WERI-Rb-1 (cell line): Measurements from ENCODE around the gene TCEA3.

ENCODE experiments used
- DNase-seq: peaks from one replicate; pipeline ENCODE4 v3.0.0-alpha.2; 2020
- H3K27ac ChIP-seq: fragments of 250-450 bp; sonication (Bioruptor Pico); 2 replicates; pipeline ENCODE4 v1.5.1; 2020; ENCODE audit warnings: mild to moderate bottlenecking, moderate library complexity
- H3K27me3 ChIP-seq: fragments of 250-450 bp; sonication (Bioruptor Pico); 2 replicates; pipeline ENCODE4 v1.5.1; 2021; ENCODE audit warnings: mild to moderate bottlenecking, low read depth, moderate library complexity; ENCODE audit not compliant: insufficient read depth, severe bottlenecking
- H3K36me3 ChIP-seq: fragments of 250-450 bp; sonication (Bioruptor Pico); 2 replicates; pipeline ENCODE4 v1.5.1; 2020; ENCODE audit warnings: mild to moderate bottlenecking, moderate library complexity
- H3K4me3 ChIP-seq: 2 replicates; pipeline ENCODE4 v1.5.1; 2011; ENCODE audit warnings: low read depth, mild to moderate bottlenecking, control low read depth, low read length
- H3K9me3 ChIP-seq: fragments of 250-450 bp; sonication (Bioruptor Pico); 2 replicates; pipeline ENCODE4 v1.5.1; 2021; ENCODE audit warnings: mild to moderate bottlenecking, moderate library complexity; ENCODE audit not compliant: severe bottlenecking
- CTCF ChIP-seq: IDR thresholded peaks from 2 replicates; pipeline ENCODE4 v1.5.1; 2011; ENCODE audit warnings: low read depth, mild to moderate bottlenecking, control low read depth, inconsistent platforms, low read length

TCEA3 gene

GRCh38 chr1:23422941-23423340, 1.6 kb downstream of the TCEA3 start:
- H3K27me3 ChIP-seq: no peaks in the 10 kb centered on the region
- DNase-seq: no peak

DNA sequence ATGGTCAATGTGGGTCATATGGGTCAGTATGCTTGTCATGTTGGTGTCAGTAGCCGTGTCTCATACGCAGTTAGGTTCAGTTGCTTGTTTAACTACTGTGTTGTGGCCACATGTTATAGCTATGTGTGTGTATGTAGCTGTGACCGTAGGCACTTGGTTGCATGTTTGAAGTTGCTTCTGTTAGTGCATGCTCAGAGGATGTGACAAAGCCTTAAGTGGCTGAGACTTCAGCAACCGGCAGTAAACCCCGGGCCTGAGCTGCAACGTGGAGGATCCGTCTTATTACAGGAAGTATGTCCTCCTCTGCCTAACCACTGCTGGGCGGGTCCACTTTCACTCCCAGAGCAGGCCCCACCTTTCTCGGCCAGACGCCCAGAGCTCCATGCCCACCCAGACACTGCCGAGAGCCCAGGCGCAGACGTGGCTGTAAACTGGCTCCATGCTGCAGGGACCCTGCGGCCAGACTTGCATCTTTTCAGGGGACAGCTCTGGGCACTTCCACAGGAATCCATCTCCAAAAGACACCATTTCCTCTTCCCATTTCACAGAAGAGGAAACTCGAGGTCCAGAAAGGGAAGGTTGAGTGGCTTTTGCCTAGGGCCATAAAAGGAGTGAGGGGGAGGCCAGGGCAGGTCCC, 2.2 kb downstream of the TCEA3 start:
- no peak overlapping the region for H3K4me3 ChIP-seq
- H3K27me3 ChIP-seq: no peaks in the 10 kb centered on the region
- no peaks in the 10 kb centered on the region for H3K9me3 ChIP-seq
- no peak for DNase-seq
- no peaks in the 10 kb centered on the region for H3K36me3 ChIP-seq
- no peak overlapping the region for H3K27ac ChIP-seq
- no peak for TF ChIP-seq CTCF

More at GRCh38 chr1:23422941-23423340, 1.6 kb downstream of the TCEA3 start:
- Histone ChIP-seq H3K4me3 (no peak overlapping the region), H3K36me3 (no peaks in the 10 kb centered on the region), H3K27ac (no peak overlapping the region), H3K9me3 (no peaks in the 10 kb centered on the region)
- TF ChIP-seq CTCF: no peak

GRCh38 chr1:23421753-23422240, 2.8 kb downstream of the TCEA3 start:
- TF ChIP-seq CTCF: no peak
- Histone ChIP-seq H3K36me3 (no peaks in the 10 kb centered on the region), H3K27me3 (no peaks in the 10 kb centered on the region), H3K27ac (no peak overlapping the region), H3K9me3 (no peaks in the 10 kb centered on the region), H3K4me3 (no peak overlapping the region)
- DNase-seq: no peak

DNA sequence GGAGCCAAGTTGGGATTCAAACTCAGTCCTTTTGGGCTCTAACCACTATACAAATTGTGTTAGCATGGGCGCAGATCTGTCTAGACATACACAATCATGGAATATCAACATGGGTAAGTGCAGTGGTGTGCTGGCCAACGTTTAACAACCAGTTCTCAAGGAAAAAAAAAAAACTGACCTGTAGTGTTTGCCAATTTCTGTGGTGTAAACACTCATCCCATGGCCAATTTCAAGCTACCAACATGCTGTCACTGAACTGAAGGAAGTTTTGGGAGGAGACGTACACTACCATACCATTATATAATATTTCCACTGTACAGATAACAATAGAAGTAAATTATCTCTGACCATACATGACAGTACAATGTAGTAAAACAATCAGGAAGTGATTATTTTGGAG, 3.2 kb downstream of the TCEA3 start:
- Histone ChIP-seq H3K27me3 (no peaks in the 10 kb centered on the region), H3K9me3 (no peaks in the 10 kb centered on the region), H3K4me3 (no peak overlapping the region), H3K36me3 (no peaks in the 10 kb centered on the region), H3K27ac (no peak overlapping the region)
- TF ChIP-seq CTCF: no peak
- no peak for DNase-seq

DNA sequence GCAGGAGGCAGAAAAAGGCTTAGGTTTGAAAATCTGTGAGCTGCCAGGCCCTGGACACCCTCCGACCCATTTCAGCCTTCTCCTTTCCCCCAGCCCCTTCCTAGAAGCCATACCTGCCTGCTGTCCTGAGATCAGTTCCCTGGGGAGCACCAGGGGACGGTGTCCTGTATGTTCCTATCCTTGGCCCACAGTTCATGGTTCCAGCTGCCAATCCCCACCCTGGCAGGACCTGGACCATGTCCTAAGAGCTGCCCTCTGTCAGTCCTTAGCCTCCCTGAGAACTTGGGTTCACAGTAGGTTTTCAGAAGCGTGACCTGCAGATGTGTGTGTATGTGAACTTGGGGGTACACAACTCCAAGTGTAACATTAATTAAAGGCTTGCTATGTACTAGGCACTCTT, 3.8 kb downstream of the TCEA3 start:
- Histone ChIP-seq H3K27me3 (no peaks in the 10 kb centered on the region), H3K4me3 (no peak overlapping the region), H3K27ac (no peak overlapping the region), H3K9me3 (no peaks in the 10 kb centered on the region), H3K36me3 (no peaks in the 10 kb centered on the region)
- no peak for DNase-seq
- no peak for TF ChIP-seq CTCF

GRCh38 chr1:23419180-23419579, 5.4 kb downstream of the TCEA3 start:
- no peaks in the 10 kb centered on the region for H3K27me3 ChIP-seq
- no peak for TF ChIP-seq CTCF

More at GRCh38 chr1:23419180-23419579, 5.4 kb downstream of the TCEA3 start:
- Histone ChIP-seq H3K36me3 (no peaks in the 10 kb centered on the region), H3K4me3 (no peak overlapping the region), H3K9me3 (no peaks in the 10 kb centered on the region), H3K27ac (peak overlapping the region; percentile 18; the same call in 1 of the 2 replicates)
- no peak for DNase-seq
